Smooth muscle cell of the brain vasculature (primary cell): ENCODE results near the gene PTPN14.

Experiments used
- DNase-seq: peaks from one replicate; pipeline ENCODE4 v3.0.0-alpha.2; 2012; ENCODE audit warnings: low read depth, low spot score

PTPN14 gene

DNA sequence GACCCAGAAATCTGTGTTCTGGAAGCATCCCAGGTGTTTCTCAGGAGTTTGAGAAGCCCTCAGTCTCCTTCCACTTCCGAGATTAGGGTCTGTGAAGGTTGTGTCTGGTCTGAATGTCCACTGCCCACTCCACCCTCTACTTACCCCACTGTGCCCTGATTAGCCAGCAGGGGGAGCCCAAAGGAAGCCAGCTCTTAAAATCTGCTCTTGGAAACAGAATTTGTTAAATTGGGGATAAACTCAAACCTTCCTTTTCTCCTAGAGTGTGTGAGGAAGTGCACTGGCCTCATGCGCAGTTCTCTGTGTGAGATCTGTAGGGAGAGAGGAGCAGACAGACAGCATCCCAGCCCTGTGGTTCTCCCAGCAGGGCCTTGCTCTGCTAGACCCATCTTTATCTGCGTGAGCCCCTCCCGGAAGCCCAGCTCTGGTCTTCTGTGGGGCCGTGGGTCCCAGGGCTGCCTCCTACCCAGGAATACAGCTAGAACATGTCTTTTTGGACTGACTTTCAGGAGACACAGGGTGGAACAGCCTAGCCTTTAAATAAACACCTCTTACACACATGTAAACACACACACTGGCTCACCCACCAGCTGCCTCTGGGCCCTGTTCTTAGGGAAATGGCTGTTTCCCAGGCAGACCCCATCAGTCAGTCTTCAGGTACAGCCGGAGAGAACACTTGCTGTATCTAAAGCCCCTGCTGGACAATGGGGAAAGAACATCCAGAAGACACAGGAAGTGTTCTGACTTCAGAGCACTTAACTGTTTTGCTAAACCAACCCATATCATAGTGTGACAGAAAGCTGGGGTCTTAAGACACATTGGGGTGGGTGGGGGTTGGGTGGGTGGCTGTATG, 218.2 kb downstream of the PTPN14 start:
- DNase-seq, result no peak

DNA sequence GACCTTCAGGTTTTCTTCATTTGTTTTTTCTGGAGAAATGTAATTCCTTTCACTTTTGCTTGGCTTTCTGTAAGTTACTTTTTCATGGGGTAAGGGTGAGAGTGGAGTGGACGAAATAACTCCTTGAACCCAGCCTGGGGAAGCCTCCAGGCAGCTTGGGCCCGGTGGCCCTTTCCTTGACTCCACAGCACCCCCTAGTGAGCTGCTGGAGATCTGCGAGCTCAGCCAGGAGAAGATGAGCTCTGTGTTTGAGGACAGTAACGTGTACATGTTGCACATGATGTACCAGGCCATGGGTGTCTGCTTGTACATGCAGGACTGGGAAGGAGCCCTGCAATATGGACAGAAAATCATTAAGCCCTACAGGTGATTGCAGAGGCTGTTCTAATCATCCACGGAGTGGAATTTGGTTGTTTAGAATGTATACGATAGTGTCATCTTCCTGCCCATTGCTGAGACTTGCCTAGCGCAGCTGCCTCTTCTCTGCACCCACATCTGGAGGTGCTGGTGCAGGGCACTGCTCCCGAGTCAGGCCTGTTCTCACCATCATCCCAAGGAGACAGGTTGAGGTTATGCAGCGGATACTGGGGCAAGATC, 219.5 kb downstream of the PTPN14 start:
- no peak for DNase-seq

DNA sequence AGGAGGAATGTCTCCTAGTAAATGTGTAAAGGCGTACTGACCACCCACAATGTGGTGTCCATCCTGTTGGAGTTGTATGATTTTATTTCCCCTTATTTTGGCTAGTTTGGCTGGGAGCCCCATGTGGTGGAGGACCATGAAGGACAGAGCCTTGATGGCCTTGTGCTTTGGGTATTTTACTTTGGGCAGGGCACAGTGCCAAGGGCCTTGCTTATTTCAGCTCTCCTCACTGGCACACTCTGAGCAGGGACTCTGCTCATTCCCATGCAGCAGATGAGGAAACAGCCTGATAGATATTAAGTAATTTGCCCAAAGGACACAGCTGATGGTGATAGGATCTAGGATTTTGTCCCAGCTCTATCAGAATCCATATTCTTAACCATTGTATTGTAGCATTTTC, 220.2 kb downstream of the PTPN14 start:
- no peak for DNase-seq

DNA sequence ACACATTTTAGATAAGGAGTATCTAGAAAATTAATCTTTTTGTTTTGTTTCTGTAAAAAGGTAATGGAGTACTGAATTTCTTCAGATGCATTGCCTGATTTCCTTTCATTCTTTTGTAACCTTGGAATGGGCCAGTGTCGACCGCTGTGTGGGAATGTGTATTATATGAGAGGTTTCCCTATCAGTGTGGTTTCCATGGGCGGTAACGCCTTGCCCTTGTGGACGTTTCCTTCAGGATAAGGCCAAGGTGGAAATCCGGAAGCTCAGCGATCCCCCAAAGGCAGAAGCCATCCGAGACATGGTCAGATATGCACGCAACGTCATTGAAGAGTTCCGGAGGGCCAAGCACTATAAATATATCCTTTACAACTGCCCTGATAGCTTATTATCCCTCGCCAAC, 220.7 kb downstream of the PTPN14 start:
- DNase-seq, result no peak

DNA sequence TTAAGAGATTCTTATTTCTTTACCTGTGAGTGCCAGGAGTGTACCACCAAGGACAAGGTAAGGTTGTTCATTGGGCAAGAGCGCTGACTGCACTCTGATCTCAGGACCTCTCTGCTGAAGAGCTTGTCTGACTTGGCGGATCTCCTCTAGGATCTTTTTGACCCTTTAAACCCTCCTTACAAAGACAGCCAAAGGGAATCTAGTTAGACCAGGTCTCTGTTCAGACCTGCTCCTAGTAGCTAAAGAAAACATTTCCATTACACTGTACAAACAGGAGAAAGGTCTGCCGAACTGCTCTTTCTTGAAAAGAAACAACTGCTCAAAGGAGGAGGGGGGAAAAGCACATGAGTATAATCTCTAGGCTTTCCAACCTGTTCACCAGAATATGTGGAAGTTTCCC, 221.2 kb downstream of the PTPN14 start:
- no peak for DNase-seq

DNA sequence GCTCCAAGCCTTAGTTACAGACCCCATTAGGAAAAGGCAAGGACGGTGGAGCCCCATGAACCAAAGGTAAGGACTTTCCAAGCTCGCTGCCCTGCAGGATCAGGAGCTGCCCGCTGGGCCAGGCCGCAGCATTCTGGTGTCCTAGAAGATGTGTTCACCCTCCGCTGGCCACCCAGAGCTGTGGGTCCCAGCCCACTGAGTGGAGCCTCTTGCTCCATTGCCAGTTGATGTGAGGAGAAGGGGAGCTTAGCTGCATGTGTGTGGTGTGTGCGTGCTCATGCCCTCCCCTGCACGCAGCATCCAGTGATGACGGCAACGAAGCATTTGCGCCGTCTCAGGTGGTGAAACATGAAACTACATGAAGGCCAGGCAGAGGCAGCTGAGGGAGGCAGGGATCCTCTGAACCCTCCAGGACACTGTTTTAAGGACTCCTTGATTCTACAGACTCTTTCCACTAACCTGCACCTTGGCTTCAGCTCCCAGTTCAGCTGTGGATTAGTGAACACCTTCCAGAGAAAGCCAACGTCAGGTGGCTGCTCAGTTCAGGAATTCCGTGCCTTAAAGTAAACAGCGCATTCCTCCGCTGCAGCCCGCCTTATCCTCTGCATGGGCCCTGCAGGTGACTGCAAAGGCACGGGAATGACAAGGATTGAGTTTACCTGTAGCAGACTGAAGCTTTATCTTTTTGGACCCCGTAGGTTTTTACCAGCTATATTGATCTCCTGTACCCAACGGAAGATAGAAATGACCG, 221.8 kb downstream of the PTPN14 start:
- DNase-seq, result no peak

DNA sequence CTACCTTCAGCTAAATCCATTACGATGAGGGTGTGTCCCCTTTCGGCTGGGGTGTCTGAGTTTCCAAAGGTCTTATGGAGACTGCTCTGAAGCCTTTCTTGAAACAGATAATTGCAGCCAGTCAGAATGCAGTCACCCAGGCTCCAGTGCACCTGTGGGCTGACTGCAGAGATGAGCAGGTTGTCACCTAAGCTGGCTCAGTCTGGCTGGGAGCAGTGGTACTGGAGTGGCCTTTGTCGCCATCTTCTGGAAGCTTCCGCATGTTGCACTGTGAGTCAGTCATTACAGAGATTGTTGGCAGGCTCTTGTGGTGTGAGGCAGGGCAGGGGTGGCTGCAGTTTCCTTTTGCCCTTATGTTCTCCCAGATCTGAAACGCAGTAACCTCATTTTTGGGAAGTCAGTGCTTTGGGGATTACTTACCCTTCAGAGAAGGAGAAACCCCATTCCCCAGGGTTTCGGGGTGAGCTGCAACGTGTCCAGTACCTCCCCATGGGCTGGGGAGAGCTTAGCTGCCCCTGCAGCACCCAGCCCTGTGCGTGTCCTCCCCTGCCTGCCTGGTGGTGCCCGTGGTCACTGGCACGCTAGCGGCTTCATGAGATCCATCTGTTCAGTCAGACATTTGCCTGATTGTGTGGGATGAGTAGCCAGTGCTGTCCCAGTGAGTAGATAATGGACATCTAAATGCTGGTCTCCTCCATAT, 222.5 kb downstream of the PTPN14 start:
- DNase-seq, result peak; percentile 55

DNA sequence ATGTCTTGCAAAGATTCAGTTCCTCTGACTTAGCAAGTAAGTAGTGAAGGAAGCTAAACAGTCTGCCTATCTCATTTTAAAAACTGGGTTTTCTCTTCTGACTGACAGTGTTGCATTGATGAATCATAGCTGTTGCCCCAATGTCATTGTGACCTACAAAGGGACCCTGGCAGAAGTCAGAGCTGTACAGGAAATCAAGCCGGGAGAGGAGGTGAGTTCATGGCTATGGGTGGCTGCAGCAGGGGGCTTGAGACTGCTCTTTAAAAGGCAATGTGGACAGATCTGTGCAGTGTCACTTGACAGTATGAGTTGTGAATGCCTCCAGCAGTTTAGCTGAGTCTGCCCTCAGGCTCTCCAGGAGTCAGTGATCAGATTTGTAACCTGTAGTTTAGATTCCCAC, 223.9 kb downstream of the PTPN14 start:
- no peak for DNase-seq

DNA sequence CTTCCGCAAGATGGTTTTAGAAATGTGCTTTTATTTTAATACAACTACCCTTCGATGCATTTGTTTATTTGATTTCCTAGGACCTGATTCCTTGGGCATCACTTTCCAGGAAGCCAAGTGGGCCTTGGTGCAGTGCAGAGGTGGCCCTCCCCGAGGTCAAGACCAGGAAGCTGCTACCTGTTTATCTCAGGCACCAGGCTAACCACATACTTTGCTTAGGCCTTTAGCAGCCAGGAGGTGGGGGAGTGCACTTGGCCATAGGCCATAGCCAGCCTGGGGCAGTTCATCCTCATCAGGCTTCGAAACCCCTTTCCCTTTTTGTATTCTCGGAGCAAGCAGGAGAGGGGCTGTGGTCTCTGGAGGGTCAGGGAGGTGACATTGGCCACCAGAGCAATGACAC, 225.0 kb downstream of the PTPN14 start:
- no peak for DNase-seq

DNA sequence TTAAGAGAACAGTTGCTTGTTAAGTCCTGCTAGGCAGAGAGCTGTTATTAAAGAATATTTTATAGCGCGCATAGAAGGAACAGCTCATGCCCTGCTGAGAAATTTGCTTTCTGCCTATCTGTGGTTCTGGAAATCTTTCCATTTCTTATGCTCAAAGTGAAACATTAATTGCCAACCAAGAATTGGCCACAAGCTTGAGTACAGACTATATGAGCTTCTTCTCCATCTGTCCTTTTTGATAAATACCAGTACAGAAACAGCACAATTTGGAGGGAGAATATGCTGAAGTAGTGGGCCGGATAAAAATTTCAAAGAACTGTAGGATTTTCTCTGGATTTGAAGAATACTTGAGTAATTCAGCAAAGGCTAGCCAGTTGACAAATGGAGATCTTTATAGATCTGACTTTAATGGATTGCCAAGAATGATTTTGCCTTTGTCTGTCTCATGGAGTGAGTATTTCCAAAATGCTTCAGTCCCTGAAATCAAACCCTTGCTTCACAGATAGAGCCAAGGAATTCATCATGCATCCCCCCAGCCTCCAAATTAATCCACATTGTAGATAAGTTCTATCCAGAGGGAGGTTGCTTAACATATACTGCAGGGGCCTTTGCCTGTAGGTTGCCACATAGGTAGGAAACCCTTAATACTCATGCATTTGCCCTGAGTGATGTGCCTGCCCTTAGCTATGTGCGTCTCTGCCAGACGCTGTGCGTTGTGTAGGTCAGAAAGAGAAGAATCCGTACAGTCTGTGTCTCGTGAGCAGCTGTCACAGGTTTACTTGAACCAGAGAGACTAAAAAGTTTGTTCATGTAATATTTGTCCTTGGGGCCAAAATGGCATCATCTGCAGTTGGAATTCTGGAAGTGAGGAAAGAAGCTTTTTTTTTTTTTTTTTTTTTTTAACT, 226.3 kb downstream of the PTPN14 start:
- no peak for DNase-seq

DNA sequence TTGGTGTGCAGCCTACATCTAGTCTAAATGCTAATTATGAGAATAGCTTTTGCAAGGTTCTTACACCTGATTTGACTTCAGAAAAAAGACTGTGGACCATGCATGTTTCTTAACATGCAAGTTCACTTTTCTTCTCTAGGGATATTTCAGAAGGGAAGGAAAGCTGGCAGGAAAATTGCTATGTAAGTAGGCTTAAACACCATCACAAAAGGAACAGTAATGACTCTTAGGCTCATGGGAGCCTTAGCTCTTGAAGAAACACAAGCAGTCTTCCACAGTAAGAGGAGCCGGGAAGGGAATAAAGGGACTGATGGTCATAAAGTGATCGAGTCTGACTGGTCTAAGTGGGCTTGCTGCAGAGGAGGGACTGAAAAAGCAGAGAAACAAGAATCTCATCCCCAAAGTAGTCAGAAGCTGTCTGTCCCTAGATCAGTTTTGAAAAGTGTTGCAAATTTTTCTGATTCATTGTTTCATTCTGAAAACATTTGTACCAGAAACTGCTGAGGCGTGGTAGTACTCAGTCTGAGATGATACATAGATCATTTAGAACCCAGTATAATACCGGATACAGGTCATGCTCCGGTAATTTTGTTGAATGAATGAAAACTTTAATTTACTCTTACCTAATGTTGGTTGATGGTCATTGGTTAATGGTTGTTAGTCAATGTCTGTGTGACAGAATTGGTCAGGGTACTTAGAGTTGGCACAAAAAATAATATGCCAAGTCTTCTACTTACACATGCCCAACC, 229.5 kb downstream of the PTPN14 start:
- DNase-seq, result no peak

DNA sequence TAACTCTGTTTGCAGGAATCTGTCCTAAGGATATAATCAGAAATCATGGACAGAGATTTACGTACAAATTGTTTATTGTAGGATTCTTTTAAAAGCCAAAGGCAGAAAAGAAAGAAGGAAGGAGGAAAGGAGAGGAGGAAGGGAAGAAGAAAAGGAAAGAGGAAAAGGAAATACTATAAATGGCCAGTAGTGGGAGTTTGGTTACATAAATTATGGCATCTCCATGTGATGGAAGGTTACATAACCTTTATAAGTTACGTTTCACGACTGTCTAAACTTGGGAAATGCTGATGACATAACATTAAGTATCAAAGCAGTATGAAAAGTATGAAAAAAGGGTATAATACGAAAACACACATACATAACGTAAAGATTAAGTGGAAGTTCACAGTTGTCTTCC, 231.5 kb downstream of the PTPN14 start:
- no peak for DNase-seq

DNA sequence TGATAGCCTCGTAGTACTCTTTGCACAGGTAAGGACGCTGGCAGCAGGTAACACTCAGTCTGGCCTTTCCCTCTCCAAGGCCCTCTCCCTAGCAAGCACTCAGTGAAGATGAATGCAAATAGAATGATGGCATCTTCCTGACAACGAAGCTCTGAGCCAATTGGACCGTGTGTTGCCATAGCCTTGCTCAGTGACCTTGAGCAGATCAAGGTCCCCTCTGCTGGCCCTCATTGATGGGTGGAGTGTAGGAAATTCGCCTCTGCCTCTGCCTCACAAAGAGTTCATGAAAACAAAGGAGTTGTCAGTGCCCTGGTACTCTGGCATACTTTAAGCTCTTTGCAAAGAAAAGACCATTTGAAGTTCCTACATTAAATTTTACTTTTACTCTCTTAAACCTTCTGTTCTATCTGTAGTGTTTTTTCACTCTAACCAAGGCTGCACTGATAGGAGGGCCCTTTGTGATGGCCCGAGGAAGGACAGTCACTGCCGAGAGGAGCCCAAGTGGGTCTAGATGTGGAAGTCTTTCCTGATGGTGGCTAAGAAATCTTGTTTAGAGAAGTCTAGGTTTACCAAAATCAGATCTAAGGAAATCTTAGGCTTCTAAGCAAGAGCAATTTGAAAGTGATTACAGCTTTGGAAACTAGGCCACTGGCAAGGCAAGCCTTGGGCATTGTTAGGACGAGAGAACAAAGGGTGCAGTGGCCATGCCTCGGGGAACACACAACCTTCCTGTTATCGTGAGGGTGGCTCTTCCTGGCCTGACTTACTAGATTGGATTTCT, 232.3 kb downstream of the PTPN14 start:
- no peak for DNase-seq

DNA sequence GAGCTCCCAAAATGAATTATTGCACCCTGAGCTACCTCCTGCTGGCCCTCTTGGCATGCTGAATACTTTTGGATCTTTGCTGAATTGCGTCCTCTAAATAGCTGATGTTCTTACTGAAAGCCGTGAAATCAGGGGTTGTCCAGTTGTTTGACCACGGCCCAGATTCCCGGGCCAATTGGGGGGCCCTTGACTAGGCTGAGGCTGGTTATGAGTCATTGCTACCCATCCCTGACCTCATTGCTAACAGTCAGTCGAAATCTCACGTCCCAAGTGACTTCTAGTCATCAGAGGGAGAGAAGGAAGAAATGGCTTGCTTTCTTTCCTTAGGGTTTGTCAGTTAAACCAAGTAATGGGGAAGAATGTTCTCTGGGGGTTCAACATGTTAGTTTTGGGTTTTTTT, 233.0 kb downstream of the PTPN14 start:
- no peak for DNase-seq

DNA sequence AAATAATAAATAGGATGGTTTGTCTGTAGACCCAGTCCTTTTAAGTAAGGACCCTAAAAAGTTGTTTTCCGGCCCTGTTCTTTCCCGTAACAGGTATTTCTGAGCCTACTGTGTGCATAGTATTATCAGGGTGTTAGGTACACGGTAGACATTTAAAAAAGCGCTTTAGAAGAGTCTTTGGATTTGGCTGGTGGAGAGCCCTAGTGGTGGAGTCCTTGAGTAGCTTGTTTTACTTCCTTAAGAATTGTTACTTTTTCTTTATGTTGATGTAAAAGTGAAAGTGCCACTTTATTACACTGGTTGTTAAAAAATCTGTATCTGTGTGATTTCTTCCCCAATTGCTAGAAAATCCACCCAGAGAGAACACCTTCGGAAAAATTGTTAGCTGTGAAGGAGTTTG, 233.7 kb downstream of the PTPN14 start:
- DNase-seq, result no peak

DNA sequence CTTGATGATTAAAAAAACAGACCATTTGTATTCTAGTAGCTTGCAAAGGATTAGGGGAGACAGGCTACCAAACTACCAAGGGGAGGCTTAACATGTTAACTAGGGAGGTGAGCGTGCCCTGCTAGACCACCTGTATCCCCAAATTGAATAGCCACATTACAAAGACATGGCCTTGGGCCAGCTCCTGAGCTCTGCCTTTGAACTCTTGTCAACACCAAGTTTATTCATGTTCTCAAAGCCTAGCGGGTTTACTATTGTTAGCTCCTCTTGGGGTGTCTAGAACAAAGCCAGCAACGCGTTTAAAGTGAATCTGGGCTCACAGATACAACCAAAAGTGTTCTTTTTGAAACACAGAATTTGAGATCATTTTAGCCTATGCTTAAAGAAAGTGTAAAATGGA, 234.1 kb downstream of the PTPN14 start:
- DNase-seq, result no peak

DNA sequence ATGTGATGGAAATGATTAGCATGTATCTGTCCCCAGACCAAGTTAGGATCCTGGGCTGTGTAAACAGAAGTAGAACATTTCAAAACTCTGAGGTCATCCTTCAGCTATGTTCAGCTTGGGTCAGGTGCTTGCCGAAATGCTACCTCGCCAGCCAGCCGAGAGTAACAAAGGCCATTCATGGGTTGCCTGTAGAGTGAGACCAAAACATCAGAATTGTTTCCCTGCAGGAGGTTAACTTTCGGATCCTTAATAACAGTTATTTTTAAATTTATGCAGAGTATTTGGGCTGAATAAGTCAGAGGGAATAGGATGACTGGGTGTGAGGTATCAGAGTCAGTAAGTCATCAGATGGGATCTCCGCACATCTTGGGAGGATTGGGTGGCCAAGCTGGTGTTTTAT, 234.8 kb downstream of the PTPN14 start:
- DNase-seq, result no peak

DNA sequence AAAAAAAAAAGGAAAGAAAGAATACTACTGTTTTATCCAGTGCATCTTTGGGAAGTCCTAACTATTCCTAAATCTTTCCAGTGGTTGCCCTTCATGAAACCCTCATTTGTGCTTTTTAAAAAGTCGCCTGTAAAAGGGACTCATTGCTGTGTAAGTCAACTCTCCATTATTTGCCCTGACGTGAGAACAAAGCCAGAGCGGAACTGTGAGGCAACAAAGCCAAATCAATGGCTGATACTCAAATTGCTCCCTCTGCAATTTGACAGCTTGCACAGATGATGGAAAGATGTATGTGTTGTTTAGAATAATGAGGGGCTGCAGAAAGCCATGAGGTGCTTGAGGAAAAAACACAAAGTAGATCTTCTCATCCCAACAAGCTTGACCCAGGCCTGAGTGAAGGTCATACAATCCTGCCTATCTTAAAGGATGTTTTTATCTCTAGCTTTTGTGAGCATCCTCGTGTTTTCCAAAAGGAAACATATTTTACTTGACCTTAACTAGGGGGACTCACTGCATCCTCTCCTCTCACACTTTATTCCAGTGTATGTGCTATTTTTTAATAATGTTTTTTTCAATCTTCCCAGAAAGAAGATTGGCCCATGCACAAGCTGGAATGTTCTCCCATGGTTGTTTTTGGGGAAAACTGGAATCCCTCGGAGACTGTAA, 237.1 kb downstream of the PTPN14 start:
- no peak for DNase-seq

DNA sequence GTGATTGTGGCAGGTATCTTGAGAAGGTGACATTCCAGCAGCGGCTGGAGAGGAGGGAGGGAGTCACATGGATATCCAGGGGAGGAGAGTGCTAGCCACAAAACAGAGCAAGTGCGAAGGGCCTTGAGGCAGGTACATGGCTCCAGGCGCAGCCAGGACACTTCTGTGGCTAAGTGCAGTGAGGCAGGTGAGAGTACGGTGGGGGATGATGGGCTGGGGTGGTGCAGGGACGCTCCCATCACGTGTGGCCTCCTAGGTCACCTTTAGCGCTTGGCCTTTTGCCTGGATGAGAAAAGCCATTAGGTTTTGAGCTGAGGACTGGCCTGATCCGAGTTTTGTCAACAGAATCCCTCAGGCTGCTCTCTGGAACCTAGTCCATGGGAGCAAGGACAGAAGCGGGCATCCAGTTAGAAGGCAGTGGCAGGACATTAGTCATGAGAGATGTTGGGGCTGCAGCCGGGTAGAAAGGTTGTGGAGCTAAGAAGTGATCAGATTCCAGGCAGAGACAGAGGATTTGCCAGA, 238.8 kb downstream of the PTPN14 start:
- no peak for DNase-seq
